ENCODE data around the gene SPTBN1. TPM values are rescaled to one million over a fixed set of nuclear protein-coding genes. Genes with fewer than 3 reads are reported as not detected.

SPTBN1 gene
- total RNA-seq, 1 experiment from 2014 or later: 204 TPM

- Mint-ChIP-seq H3K4me1 (peaks cover 27% of the 10 kb centered on the region), H3K36me3 (peaks cover 5% of the 10 kb centered on the region; the same call in 1 of the 2 replicates), H3K27me3 (ENCODE audit: low read depth) (no peaks in the 10 kb centered on the region), H3K4me3 (no peak overlapping the region), H3K27ac (no peak overlapping the region), H3K9me3 (0 out of 2 replicates have a peak, but pooled peaks cover 4% of the 10 kb centered on the region)
- ChIA-PET POLR2A (no interaction called here), CTCF (no interaction called here)
- TF ChIP-seq PRRX2 (CRISPR knock-in tag; IDR thresholded peaks at IDR 0.05) (no peak), RORB (CRISPR knock-in tag; IDR thresholded peaks at IDR 0.05) (no peak), RELA (CRISPR knock-in tag; IDR thresholded peaks at IDR 0.05; ENCODE audit: borderline replicate concordance) (no peak), ZNF121 (CRISPR knock-in tag; IDR thresholded peaks at IDR 0.05) (no peak), USF1 (CRISPR knock-in tag; IDR thresholded peaks at IDR 0.05) (no peak), SP1 (CRISPR knock-in tag; conservative IDR thresholded peaks at IDR 0.05) (no peak), IRF2 (CRISPR knock-in tag; IDR thresholded peaks at IDR 0.05; ENCODE audit: borderline replicate concordance, low read depth) (no peak), NFYB (CRISPR knock-in tag; conservative IDR thresholded peaks at IDR 0.05; ENCODE audit: low read depth) (no peak)
- DNase-seq (ENCODE audit: low spot score) (no peak), ATAC-seq (no peak)
Measured at GRCh38 chr2:54478899-54479298, 22.8 kb downstream of the SPTBN1 start.

GRCh38 chr2:54479424-54479823 is 23.3 kb downstream of the SPTBN1 start:
- no peak for ATAC-seq
- no peak for TF ChIP-seq OVOL2 (CRISPR knock-in tag; IDR thresholded peaks at IDR 0.05; ENCODE audit: borderline replicate concordance)
- no peak overlapping the region for H3K4me3 Mint-ChIP-seq

GRCh38 chr2:54480025-54480424 is 23.9 kb downstream of the SPTBN1 start:
- peaks cover 37% of the 10 kb centered on the region for H3K4me1 Mint-ChIP-seq
- CTCF ChIA-PET: interaction anchor here (1.0 to 2.2 kb wide), 3 partner anchors 22 to 373 kb away, joined by 3 to 7 read pairs (median 5); no protein-coding TSS in a partner anchor
- no peak for ATAC-seq
- peaks cover 13% of the 10 kb centered on the region for H3K9me3 Mint-ChIP-seq
- peaks cover 4% of the 10 kb centered on the region; the same call in 1 of the 2 replicates for H3K27me3 Mint-ChIP-seq (ENCODE audit: low read depth)
- DNase-seq (ENCODE audit: low spot score): no peak
- H3K36me3 Mint-ChIP-seq: peaks cover 16% of the 10 kb centered on the region
- H3K27ac Mint-ChIP-seq: no peak overlapping the region
- POLR2A ChIA-PET: no interaction called here
- H3K4me3 Mint-ChIP-seq: no peak overlapping the region
- TF ChIP-seq CBFB (CRISPR knock-in tag; IDR thresholded peaks at IDR 0.05; ENCODE audit: low read depth) (no peak), HMGXB4 (CRISPR knock-in tag; IDR thresholded peaks at IDR 0.05) (no peak), MLX (CRISPR knock-in tag; IDR thresholded peaks at IDR 0.05) (no peak), EMX1 (CRISPR knock-in tag; IDR thresholded peaks at IDR 0.05) (no peak), GRHL2 (CRISPR knock-in tag; IDR thresholded peaks at IDR 0.05; ENCODE audit: insufficient replicate concordance, severe bottlenecking) (no peak), ARID4B (CRISPR knock-in tag; IDR thresholded peaks at IDR 0.05; ENCODE audit: borderline replicate concordance) (no peak), NFE2L1 (CRISPR knock-in tag; IDR thresholded peaks at IDR 0.05) (no peak), ZNF281 (CRISPR knock-in tag; IDR thresholded peaks at IDR 0.05) (no peak), ZNF671 (CRISPR knock-in tag; IDR thresholded peaks at IDR 0.05) (no peak), ZNF416 (CRISPR knock-in tag; IDR thresholded peaks at IDR 0.05) (no peak), ZNF423 (CRISPR knock-in tag; IDR thresholded peaks at IDR 0.05) (no peak), ZNF396 (CRISPR knock-in tag; IDR thresholded peaks at IDR 0.05; ENCODE audit: borderline replicate concordance) (no peak), IRF2 (CRISPR knock-in tag; IDR thresholded peaks at IDR 0.05; ENCODE audit: borderline replicate concordance, low read depth) (no peak), CDX4 (CRISPR knock-in tag; IDR thresholded peaks at IDR 0.05; ENCODE audit: borderline replicate concordance) (no peak), NR1H2 (CRISPR knock-in tag; IDR thresholded peaks at IDR 0.05) (no peak)

More at GRCh38 chr2:54479424-54479823, 23.3 kb downstream of the SPTBN1 start:
- H3K36me3 Mint-ChIP-seq: peaks cover 10% of the 10 kb centered on the region
- ChIA-PET POLR2A (no interaction called here), CTCF (interaction anchor here (2.2 kb wide), 1 partner anchor 373 kb away, joined by 7 read pairs; no protein-coding TSS in a partner anchor)
- H3K4me1 Mint-ChIP-seq: peaks cover 33% of the 10 kb centered on the region
- H3K9me3 Mint-ChIP-seq: peaks cover 7% of the 10 kb centered on the region
- no peaks in the 10 kb centered on the region for H3K27me3 Mint-ChIP-seq (ENCODE audit: low read depth)
- no peak for DNase-seq (ENCODE audit: low spot score)
- H3K27ac Mint-ChIP-seq: no peak overlapping the region

Measured in WTC11 (cell line).